Fibroblast of lung (primary cell): Measurements from ENCODE around the gene EMSY.

Experiments
- CTCF ChIP-seq, 2 donors: IDR thresholded peaks in 1 of 2; conservative IDR thresholded peaks in 1 of 2; 1 replicate in 1 of 2; 2 replicates in 1 of 2; pipeline ENCODE4 v1.5.1; 2011 to 2012; ENCODE audit warnings: low read length in 2 of 2, control low read depth in 1 of 2, inconsistent platforms in 1 of 2, low read depth in 1 of 2, mild to moderate bottlenecking in 1 of 2
- EZH2 ChIP-seq: IDR thresholded peaks from 2 replicates; pipeline ENCODE4 v1.5.1; 2012; ENCODE audit warnings: low read length, control low read depth, mild to moderate bottlenecking; ENCODE audit errors: missing control alignments

DNA sequence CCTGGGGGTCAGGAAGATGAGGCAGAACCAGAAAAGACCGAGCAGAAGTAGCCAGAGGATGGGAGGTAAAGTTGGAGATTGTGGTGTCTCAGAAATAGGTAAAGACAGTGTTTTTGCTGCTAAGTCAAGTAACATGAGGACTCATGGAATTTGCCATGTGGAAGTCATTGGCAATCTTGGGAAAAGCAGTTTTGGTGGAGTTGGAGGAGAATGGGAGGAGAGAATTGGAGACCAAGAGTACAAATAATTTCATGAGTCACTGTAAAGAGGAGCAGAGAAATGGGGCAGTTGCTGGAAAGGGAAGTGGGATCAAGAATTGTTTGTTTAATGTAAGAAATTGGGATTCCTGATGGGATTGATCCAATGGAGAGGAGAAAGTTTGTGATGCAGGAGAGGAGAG is 114.1 kb downstream of the EMSY start:
- no peak for TF ChIP-seq CTCF (conservative IDR thresholded peaks at IDR 0.05 in 1 of 2, IDR thresholded peaks at IDR 0.05 in 1 of 2; ENCODE audit: low read depth in 1 of 2, low read length in 2 of 2)
- TF ChIP-seq EZH2 = no peak
